Smooth muscle cell (in vitro differentiated cells): ENCODE measurements around the gene PTPRN2. TPM values are rescaled to one million over a fixed set of nuclear protein-coding genes. Genes with fewer than 3 reads are reported as not detected.

Experiments
- DNase-seq: peaks from one replicate; lab custom pipeline; 2025; ENCODE audit not compliant: unreplicated experiment; lab: John Stamatoyannopoulos, UW
- H2AFZ ChIP-seq: fragments of 200-600 bp; sonication (generic); 2 replicates; pipeline ENCODE4 v1.6.0; 2016; ENCODE audit warnings: antibody characterized with exemption, low read depth, mild to moderate bottlenecking
- H3F3A ChIP-seq: fragments of 200-600 bp; sonication (generic); 2 replicates; pipeline ENCODE4 v1.6.0; 2017; ENCODE audit warnings: antibody characterized with exemption, low read depth
- H3K27ac ChIP-seq: fragments of 200-600 bp; sonication (generic); 2 replicates; pipeline ENCODE4 v1.5.1; 2016; ENCODE audit warnings: low read depth, mild to moderate bottlenecking
- H3K27me3 ChIP-seq: fragments of 200-600 bp; sonication (generic); 2 replicates; pipeline ENCODE4 v1.6.1; 2016; ENCODE audit warnings: low read depth, mild to moderate bottlenecking
- H3K36me3 ChIP-seq: fragments of 200-600 bp; sonication (generic); 2 replicates; pipeline ENCODE4 v1.5.1; 2016; ENCODE audit warnings: low read depth
- H3K4me1 ChIP-seq: fragments of 200-600 bp; sonication (generic); 2 replicates; pipeline ENCODE4 v1.5.1; 2016; ENCODE audit warnings: low read depth
- H3K4me2 ChIP-seq: fragments of 200-600 bp; sonication (generic); 2 replicates; pipeline ENCODE4 v1.6.0; 2016; ENCODE audit warnings: mild to moderate bottlenecking
- H3K4me3 ChIP-seq: fragments of 200-600 bp; sonication (generic); 2 replicates; pipeline ENCODE4 v1.5.1; 2016; ENCODE audit warnings: mild to moderate bottlenecking
- H3K79me2 ChIP-seq: fragments of 200-600 bp; sonication (generic); 2 replicates; pipeline ENCODE4 v1.6.0; 2016; ENCODE audit warnings: low read depth, mild to moderate bottlenecking
- H3K9ac ChIP-seq: fragments of 200-600 bp; sonication (generic); 2 replicates; pipeline ENCODE4 v1.6.0; 2016; ENCODE audit warnings: low read depth
- H3K9me3 ChIP-seq: fragments of 200-600 bp; sonication (generic); replicated peaks from 2 replicates; pipeline ENCODE4 v1.5.1; 2016; ENCODE audit warnings: low read depth
- H4K20me1 ChIP-seq: fragments of 200-600 bp; sonication (generic); 2 replicates; pipeline ENCODE4 v1.6.0; 2016; ENCODE audit warnings: low read depth
- WGBS: methylation state at CpG from one replicate; pipeline ENCODE4 v1.1.7; 2016; ENCODE audit warnings: low lambda C conversion rate; 5-methylcytosine and 5-hydroxymethylcytosine counted together
- polyA plus RNA-seq: library from polyadenylated mRNA; unstranded; fragments of >200 nt; fragmentation: Nextera tagmentation; extraction: Ambion mirVana; gene quantifications from 2 replicates; pipeline ENCODE4 v1.2.1, GENCODE V29; 2016
- total RNA-seq: library from RNA; depleted of rRNA; stranded (reverse); fragments of >200 nt; gene quantifications from 2 replicates; pipeline ENCODE4 v1.2.3, GENCODE V29; 2014
- TF ChIP-seq, protein P1 (sequence below): fragments of 200-600 bp; sonication (generic); IDR thresholded peaks from 2 replicates; pipeline ENCODE4 v1.5.1; 2017; ENCODE audit warnings: borderline replicate concordance, mild to moderate bottlenecking, antibody characterized with exemption; ENCODE audit not compliant: insufficient read depth, poor library complexity, severe bottlenecking

Gene PTPRN2
- total and polyA plus RNA-seq, 2 experiments from 2014 or later: 0.09 to 0.87 TPM

DNA sequence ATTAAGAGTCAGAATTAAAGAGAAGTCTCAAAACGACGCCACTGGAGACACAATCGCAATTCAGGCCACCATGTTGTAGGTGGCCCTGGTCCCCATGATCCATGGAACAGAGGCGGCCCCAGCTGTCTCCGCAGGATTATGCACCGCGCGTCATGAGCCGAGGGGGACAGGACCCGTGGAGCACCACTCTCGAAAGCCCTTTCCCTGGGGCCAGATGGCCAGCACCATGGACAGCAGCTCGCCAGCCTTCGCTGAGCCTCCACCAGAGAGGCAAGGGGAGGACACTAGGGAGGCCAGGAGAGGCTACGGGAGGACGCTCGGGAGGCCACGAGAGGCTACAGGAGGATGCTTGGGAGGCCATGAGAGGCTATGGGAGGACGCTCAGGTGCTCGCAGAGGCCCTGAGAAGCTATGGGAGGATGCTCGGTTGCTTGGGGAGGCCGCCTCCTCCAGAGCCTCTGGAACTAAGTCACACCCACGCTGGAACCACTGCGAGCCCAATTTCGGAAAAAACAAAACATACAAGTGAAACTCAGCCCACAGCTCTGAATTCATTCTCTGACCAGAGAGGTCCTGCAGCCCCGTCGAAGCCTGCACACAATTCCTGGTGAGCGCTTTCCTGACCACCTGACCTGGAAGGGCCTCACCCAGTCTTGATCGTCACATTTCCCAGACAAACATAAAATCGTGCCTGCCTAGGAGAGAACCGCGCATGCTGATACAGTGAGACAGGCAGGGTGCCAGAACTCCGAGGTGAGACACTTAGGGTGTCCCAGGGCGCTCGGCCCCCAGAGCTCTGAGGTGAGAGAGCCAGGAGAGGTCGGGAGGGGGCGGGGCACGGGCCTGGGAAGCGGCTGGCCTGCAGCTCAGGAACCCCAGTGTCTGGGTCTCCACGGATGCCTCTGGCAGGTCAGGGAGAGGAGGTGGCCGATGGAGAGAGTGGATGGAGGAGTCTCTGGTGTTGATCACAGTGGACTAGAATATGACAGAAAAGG is 224.4 kb downstream of the PTPRN2 start:
- Histone ChIP-seq H3K9ac (no peak overlapping the region), H3K36me3 (no peaks in the 10 kb centered on the region), H3K4me1 (no peaks in the 10 kb centered on the region), H3K27ac (no peak overlapping the region), H3K27me3 (no peaks in the 10 kb centered on the region), H3F3A (no peaks in the 10 kb centered on the region), H3K79me2 (no peaks in the 10 kb centered on the region), H3K9me3 (no peaks in the 10 kb centered on the region), H3K4me2 (no peak overlapping the region), H2AFZ (no peak overlapping the region), H3K4me3 (no peak overlapping the region), H4K20me1 (no peaks in the 10 kb centered on the region)
- TF ChIP-seq, protein P1, sequence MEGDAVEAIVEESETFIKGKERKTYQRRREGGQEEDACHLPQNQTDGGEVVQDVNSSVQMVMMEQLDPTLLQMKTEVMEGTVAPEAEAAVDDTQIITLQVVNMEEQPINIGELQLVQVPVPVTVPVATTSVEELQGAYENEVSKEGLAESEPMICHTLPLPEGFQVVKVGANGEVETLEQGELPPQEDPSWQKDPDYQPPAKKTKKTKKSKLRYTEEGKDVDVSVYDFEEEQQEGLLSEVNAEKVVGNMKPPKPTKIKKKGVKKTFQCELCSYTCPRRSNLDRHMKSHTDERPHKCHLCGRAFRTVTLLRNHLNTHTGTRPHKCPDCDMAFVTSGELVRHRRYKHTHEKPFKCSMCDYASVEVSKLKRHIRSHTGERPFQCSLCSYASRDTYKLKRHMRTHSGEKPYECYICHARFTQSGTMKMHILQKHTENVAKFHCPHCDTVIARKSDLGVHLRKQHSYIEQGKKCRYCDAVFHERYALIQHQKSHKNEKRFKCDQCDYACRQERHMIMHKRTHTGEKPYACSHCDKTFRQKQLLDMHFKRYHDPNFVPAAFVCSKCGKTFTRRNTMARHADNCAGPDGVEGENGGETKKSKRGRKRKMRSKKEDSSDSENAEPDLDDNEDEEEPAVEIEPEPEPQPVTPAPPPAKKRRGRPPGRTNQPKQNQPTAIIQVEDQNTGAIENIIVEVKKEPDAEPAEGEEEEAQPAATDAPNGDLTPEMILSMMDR: no peak
- WGBS: 74% methylated on average over 40 of the region's 40 CpGs
- no peak for DNase-seq

DNA sequence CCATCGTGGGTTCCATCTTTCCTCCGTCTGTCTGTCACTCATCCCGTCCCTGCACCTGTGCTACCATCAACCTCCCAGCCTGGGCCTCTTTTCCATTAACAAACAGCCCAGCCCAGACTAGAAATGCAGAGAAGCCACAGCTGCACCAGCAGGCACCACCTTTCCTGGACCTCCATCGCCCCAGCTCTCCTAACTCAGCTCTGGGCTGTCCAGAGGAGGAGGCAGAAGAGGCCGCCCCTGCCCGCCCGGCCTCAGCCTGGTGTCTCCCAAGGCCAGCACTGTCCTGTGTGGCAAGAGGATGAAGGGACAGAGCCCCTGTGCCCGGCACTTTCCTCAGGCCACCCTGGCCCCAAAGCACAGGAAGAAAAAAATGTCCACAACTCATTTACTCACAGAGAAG is 225.6 kb downstream of the PTPRN2 start:
- no peaks in the 10 kb centered on the region for H3K79me2 ChIP-seq
- H3F3A ChIP-seq: no peaks in the 10 kb centered on the region
- no peaks in the 10 kb centered on the region for H3K4me1 ChIP-seq
- no peaks in the 10 kb centered on the region for H4K20me1 ChIP-seq
- H3K9me3 ChIP-seq: no peaks in the 10 kb centered on the region
- WGBS: 75% methylated on average over 8 of the region's 8 CpGs
- H3K4me3 ChIP-seq: no peak overlapping the region
- no peak overlapping the region for H3K9ac ChIP-seq
- H2AFZ ChIP-seq: no peak overlapping the region
- no peaks in the 10 kb centered on the region for H3K27me3 ChIP-seq
- H3K4me2 ChIP-seq: no peak overlapping the region
- DNase-seq: no peak
- no peaks in the 10 kb centered on the region for H3K36me3 ChIP-seq
- no peak overlapping the region for H3K27ac ChIP-seq
- TF ChIP-seq, protein P1: no peak

DNA sequence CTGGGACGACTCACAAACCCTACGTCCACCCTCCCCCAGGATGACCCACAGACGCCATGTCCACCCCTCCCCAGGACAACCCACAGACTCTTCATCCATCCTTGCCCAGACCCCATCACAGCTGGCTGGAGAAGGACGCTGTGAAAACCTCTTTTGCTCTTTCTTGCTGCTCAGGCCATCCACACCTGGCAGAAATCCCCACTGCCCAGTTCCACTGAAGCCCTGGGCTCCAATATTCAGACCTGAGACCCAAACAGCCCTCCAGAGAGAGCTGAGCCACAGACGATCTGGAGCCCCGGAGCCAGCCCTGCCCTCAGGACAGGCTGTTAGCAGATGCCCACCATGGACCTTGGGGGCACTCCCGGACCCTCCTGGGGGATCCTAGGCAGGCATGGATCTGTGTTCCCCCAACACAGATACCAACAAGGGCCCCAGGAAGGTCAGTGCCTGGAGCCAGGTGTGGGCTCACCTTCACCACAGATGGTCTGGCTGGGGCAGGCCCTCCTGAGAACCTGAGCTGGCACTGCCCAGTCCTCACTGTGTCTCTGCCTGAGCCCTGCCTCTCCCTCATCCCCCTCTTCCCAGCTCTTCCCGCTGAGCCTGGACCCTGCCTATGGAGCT is 226.2 kb downstream of the PTPRN2 start:
- Histone ChIP-seq H3K27ac (no peak overlapping the region), H3K27me3 (no peaks in the 10 kb centered on the region), H3K9ac (no peak overlapping the region), H3K79me2 (no peaks in the 10 kb centered on the region), H3K9me3 (no peaks in the 10 kb centered on the region), H3K36me3 (no peaks in the 10 kb centered on the region), H3K4me1 (no peaks in the 10 kb centered on the region), H3K4me3 (no peak overlapping the region), H4K20me1 (no peaks in the 10 kb centered on the region), H2AFZ (no peak overlapping the region), H3K4me2 (no peak overlapping the region), H3F3A (no peaks in the 10 kb centered on the region)
- no peak for DNase-seq
- TF ChIP-seq, protein P1: no peak
- WGBS: 69% methylated on average over 7 of the region's 8 CpGs
